IPS DF 6.9 (cell line): ENCODE data around the gene AIMP1.

Experiments
- DNase-seq: peaks from one replicate; pipeline ENCODE4 v3.0.0-alpha.2; 2013; ENCODE audit warnings: low read depth, low spot score
- H3K27ac ChIP-seq: one replicate; pipeline ENCODE4 v1.5.1; 2013; ENCODE audit warnings: low read length, control low read depth
- H3K27me3 ChIP-seq: 2 replicates; pipeline ENCODE4 v1.6.1; 2013; ENCODE audit warnings: mild to moderate bottlenecking, low read length; ENCODE audit not compliant: control insufficient read depth, insufficient read depth
- H3K36me3 ChIP-seq: 2 replicates; pipeline ENCODE4 v1.6.1; 2013; ENCODE audit warnings: low read length; ENCODE audit not compliant: control insufficient read depth, insufficient read depth
- H3K4me1 ChIP-seq: 2 replicates; pipeline ENCODE4 v1.6.1; 2013; ENCODE audit warnings: low read length; ENCODE audit not compliant: control insufficient read depth, insufficient read depth
- H3K4me3 ChIP-seq: 2 replicates; pipeline ENCODE4 v1.5.1; 2013; ENCODE audit warnings: mild to moderate bottlenecking, low read length
- H3K9me3 ChIP-seq: 2 replicates; pipeline ENCODE4 v1.6.1; 2013; ENCODE audit warnings: low read length, inconsistent platforms; ENCODE audit not compliant: control insufficient read depth, insufficient read depth
- WGBS: extraction: QIAGEN DNeasy Blood & Tissue Kit; methylation state at CpG from one replicate; pipeline ENCODE4 v1.1.7; 2013; ENCODE audit warnings: mixed read lengths, missing lambda C conversion rate; ENCODE audit not compliant: insufficient read length, insufficient coverage; 5-methylcytosine and 5-hydroxymethylcytosine counted together

Gene AIMP1

GRCh38 chr4:106291678-106292077, 24.7 kb upstream of the AIMP1 start:
- Histone ChIP-seq H3K4me1 (peaks cover 2% of the 10 kb centered on the region; the same call in 1 of the 2 replicates), H3K4me3 (no peak overlapping the region), H3K9me3 (no peaks in the 10 kb centered on the region), H3K27me3 (no peaks in the 10 kb centered on the region), H3K36me3 (no peaks in the 10 kb centered on the region), H3K27ac (no peak overlapping the region)
- WGBS: no CpG with 5 or more reads among the region's 5 CpGs
- DNase-seq: no peak

GRCh38 chr4:106294062-106294461, 22.3 kb upstream of the AIMP1 start:
- no peak overlapping the region for H3K4me3 ChIP-seq
- H3K27ac ChIP-seq: no peak overlapping the region
- H3K36me3 ChIP-seq: no peaks in the 10 kb centered on the region
- no CpG with 5 or more reads among the region's 10 CpGs for WGBS
- no peaks in the 10 kb centered on the region for H3K4me1 ChIP-seq
- no peak for DNase-seq
- no peaks in the 10 kb centered on the region for H3K27me3 ChIP-seq
- no peaks in the 10 kb centered on the region for H3K9me3 ChIP-seq

- Histone ChIP-seq H3K27me3 (no peaks in the 10 kb centered on the region), H3K36me3 (no peaks in the 10 kb centered on the region; the same call in 1 of the 2 replicates), H3K27ac (no peak overlapping the region), H3K4me3 (no peak overlapping the region), H3K4me1 (no peaks in the 10 kb centered on the region; the same call in 1 of the 2 replicates), H3K9me3 (no peaks in the 10 kb centered on the region)
- no peak for DNase-seq
These were observed 18.9 kb upstream of the AIMP1 start for GRCh38 chr4:106297245-106298035.

GRCh38 chr4:106299977-106300376, 16.4 kb upstream of the AIMP1 start:
- H3K4me3 ChIP-seq: no peak overlapping the region
- H3K27me3 ChIP-seq: no peaks in the 10 kb centered on the region
- H3K4me1 ChIP-seq: no peaks in the 10 kb centered on the region; the same call in 1 of the 2 replicates
- no peaks in the 10 kb centered on the region; the same call in 1 of the 2 replicates for H3K36me3 ChIP-seq
- H3K9me3 ChIP-seq: no peaks in the 10 kb centered on the region
- no peak overlapping the region for H3K27ac ChIP-seq
- DNase-seq: no peak
- no CpG with 5 or more reads among the region's 4 CpGs for WGBS

GRCh38 chr4:106301393-106302061, 14.8 kb upstream of the AIMP1 start:
- WGBS: no CpG with 5 or more reads among the region's 2 CpGs

GRCh38 chr4:106302062-106302438, 14.3 kb upstream of the AIMP1 start:
- no peak for DNase-seq
- WGBS: no CpG with 5 or more reads among the region's 4 CpGs
- H3K27ac ChIP-seq: no peak overlapping the region
- no peaks in the 10 kb centered on the region; the same call in 1 of the 2 replicates for H3K36me3 ChIP-seq
- no peaks in the 10 kb centered on the region for H3K27me3 ChIP-seq
- no peaks in the 10 kb centered on the region for H3K9me3 ChIP-seq
- no peak overlapping the region for H3K4me3 ChIP-seq
- peaks cover 2% of the 10 kb centered on the region; the same call in 1 of the 2 replicates for H3K4me1 ChIP-seq

More at GRCh38 chr4:106301393-106302061, 14.8 kb upstream of the AIMP1 start:
- no peaks in the 10 kb centered on the region for H3K27me3 ChIP-seq
- H3K4me1 ChIP-seq: peaks cover 2% of the 10 kb centered on the region; the same call in 1 of the 2 replicates
- H3K27ac ChIP-seq: no peak overlapping the region
- no peak for DNase-seq
- no peaks in the 10 kb centered on the region for H3K9me3 ChIP-seq
- H3K36me3 ChIP-seq: no peaks in the 10 kb centered on the region; the same call in 1 of the 2 replicates
- no peak overlapping the region for H3K4me3 ChIP-seq

- no CpG with 5 or more reads among the region's 3 CpGs for WGBS
- Histone ChIP-seq H3K27ac (no peak overlapping the region), H3K4me3 (no peak overlapping the region), H3K4me1 (peaks cover 2% of the 10 kb centered on the region; the same call in 1 of the 2 replicates), H3K36me3 (no peaks in the 10 kb centered on the region; the same call in 1 of the 2 replicates), H3K27me3 (no peaks in the 10 kb centered on the region), H3K9me3 (no peaks in the 10 kb centered on the region)
- no peak for DNase-seq
These were observed 12.6 kb upstream of the AIMP1 start for GRCh38 chr4:106303548-106304281.

GRCh38 chr4:106304632-106305031, 11.7 kb upstream of the AIMP1 start:
- H3K27ac ChIP-seq: no peak overlapping the region
- no peak overlapping the region for H3K4me3 ChIP-seq
- H3K27me3 ChIP-seq: no peaks in the 10 kb centered on the region
- no peak for DNase-seq
- peaks cover 2% of the 10 kb centered on the region; the same call in 1 of the 2 replicates for H3K4me1 ChIP-seq
- H3K9me3 ChIP-seq: no peaks in the 10 kb centered on the region
- no peaks in the 10 kb centered on the region; the same call in 1 of the 2 replicates for H3K36me3 ChIP-seq

- H3K9me3 ChIP-seq: no peaks in the 10 kb centered on the region
- H3K27me3 ChIP-seq: no peaks in the 10 kb centered on the region
- no peaks in the 10 kb centered on the region for H3K36me3 ChIP-seq
- DNase-seq: no peak
- H3K27ac ChIP-seq: no peak overlapping the region
- H3K4me1 ChIP-seq: peaks cover 2% of the 10 kb centered on the region; the same call in 1 of the 2 replicates
- no peak overlapping the region for H3K4me3 ChIP-seq
- WGBS: no CpG with 5 or more reads among the region's 4 CpGs
These were observed 10.8 kb upstream of the AIMP1 start for GRCh38 chr4:106305435-106306055.

- DNase-seq: no peak
These were observed 9.8 kb upstream of the AIMP1 start for GRCh38 chr4:106306561-106306960.

More at GRCh38 chr4:106306561-106306960, 9.8 kb upstream of the AIMP1 start:
- Histone ChIP-seq H3K4me3 (no peak overlapping the region), H3K27ac (no peak overlapping the region), H3K36me3 (no peaks in the 10 kb centered on the region), H3K27me3 (no peaks in the 10 kb centered on the region), H3K9me3 (no peaks in the 10 kb centered on the region), H3K4me1 (peaks cover 2% of the 10 kb centered on the region; the same call in 1 of the 2 replicates)
